Esophagus muscularis mucosa (tissue), 3 donors: ENCODE results near the gene IGF2BP3.

Experiments used
- POLR2A ChIP-seq: fragments of 450-650 bp; IDR thresholded peaks from one replicate; pipeline ENCODE4 v1.6.1; 2017; ENCODE audit warnings: antibody characterized with exemption, moderate library complexity, mild to moderate bottlenecking, low read depth
- TF ChIP-seq, protein P1 (sequence below), 3 experiments: fragments of 200-600 bp in 2 of 3; fragments of 450-650 bp in 1 of 3; sonication (generic) in 2 of 3; IDR thresholded peaks; one replicate each; pipeline ENCODE4 v1.5.1; 2017 to 2019; ENCODE audit warnings: antibody characterized with exemption in 3 of 3, mild to moderate bottlenecking in 2 of 3, moderate library complexity in 1 of 3

DNA sequence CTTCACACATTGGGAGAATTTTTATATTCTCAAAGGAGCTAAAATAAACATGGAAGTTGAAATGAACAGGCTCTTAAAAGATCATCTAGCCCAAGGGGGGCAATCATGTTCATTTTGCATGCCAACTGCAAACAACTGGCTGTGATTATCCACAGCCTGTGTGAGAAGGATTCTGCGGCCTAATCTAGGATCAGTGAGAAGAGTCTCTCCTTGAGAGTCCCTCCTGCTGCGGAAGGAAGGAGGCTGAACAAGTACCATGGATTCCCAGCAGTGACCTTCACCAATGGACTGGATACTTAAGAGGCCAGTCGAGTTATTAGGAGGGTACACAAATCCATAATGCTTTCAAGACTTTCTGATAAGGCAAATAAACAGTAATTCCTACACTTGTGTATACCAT lies 76.7 kb downstream of the IGF2BP3 start:
- no peak for TF ChIP-seq POLR2A
- TF ChIP-seq, protein P1, sequence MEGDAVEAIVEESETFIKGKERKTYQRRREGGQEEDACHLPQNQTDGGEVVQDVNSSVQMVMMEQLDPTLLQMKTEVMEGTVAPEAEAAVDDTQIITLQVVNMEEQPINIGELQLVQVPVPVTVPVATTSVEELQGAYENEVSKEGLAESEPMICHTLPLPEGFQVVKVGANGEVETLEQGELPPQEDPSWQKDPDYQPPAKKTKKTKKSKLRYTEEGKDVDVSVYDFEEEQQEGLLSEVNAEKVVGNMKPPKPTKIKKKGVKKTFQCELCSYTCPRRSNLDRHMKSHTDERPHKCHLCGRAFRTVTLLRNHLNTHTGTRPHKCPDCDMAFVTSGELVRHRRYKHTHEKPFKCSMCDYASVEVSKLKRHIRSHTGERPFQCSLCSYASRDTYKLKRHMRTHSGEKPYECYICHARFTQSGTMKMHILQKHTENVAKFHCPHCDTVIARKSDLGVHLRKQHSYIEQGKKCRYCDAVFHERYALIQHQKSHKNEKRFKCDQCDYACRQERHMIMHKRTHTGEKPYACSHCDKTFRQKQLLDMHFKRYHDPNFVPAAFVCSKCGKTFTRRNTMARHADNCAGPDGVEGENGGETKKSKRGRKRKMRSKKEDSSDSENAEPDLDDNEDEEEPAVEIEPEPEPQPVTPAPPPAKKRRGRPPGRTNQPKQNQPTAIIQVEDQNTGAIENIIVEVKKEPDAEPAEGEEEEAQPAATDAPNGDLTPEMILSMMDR (IDR thresholded peaks at IDR 0.05): no peak
